Measurements from ENCODE around the gene FBXO45.

- TF ChIP-seq CTCF (IDR thresholded peaks at IDR 0.05): no peak
- TF ChIP-seq POLR2A (IDR thresholded peaks at IDR 0.05): no peak
Observed at GRCh38 chr3:196624067-196624790, 55.8 kb downstream of the FBXO45 start.

Measured in right lobe of liver (tissue), 4 donors.